ENCODE data around the gene TAS2R60. TPM values are rescaled to one million over a fixed set of nuclear protein-coding genes. Genes with fewer than 3 reads are reported as not detected.
"Not testable (repeated sequence)": the region's sequence is repeated elsewhere in the genome, so short reads cannot be mapped to it uniquely, and the experiment has no call there.

The TAS2R60 gene
- total RNA-seq, 4 donors from 2014 or later = not detected

- intact Hi-C loops (cut with DNase I; ENCODE audit: low total_unique reads) = no loop called here
- H3K4me3 ChIP-seq (ENCODE audit: low read depth, poor library complexity, severe bottlenecking) = no peak overlapping the region
- no peak for TF ChIP-seq POLR2A (IDR thresholded peaks at IDR 0.05)
- no peak for TF ChIP-seq CTCF (IDR thresholded peaks at IDR 0.05)
- DNase-seq (ENCODE audit: low spot score in 2 of 2) = no peak
These were observed 41.8 kb downstream of the TAS2R60 start for GRCh38 chr7:143485094-143485493.

GRCh38 chr7:143485500-143485899 lies 42.2 kb downstream of the TAS2R60 start:
- DNase-seq (ENCODE audit: low spot score in 2 of 2) = peak; percentile 43 to 89
- intact Hi-C loops (cut with DNase I; ENCODE audit: low total_unique reads) = no loop called here
- H3K4me3 ChIP-seq (ENCODE audit: low read depth, poor library complexity, severe bottlenecking) = no peak overlapping the region

GRCh38 chr7:143486266-143486665 lies 43.0 kb downstream of the TAS2R60 start:
- H3K4me3 ChIP-seq (ENCODE audit: low read depth, poor library complexity, severe bottlenecking); DNase-seq (ENCODE audit: low spot score in 2 of 2); intact Hi-C loops (cut with DNase I; ENCODE audit: low total_unique reads): not testable (repeated sequence)
- WGBS, 2 donors = 91 to 96% methylated on average over 3 of the region's 3 CpGs

More at GRCh38 chr7:143485500-143485899, 42.2 kb downstream of the TAS2R60 start:
- TF ChIP-seq POLR2A (IDR thresholded peaks at IDR 0.05) = no peak
- 70 to 71% methylated on average over 6 of the region's 6 CpGs for WGBS, 2 donors

- no peak for DNase-seq (ENCODE audit: low spot score in 2 of 2)
- no peak overlapping the region for H3K4me3 ChIP-seq (ENCODE audit: low read depth, poor library complexity, severe bottlenecking)
- WGBS, 2 donors = 63 to 70% methylated on average over 2 of the region's 2 CpGs
- intact Hi-C loops (cut with DNase I; ENCODE audit: low total_unique reads) = no loop called here
- TF ChIP-seq CTCF (IDR thresholded peaks at IDR 0.05) (no peak), POLR2A (IDR thresholded peaks at IDR 0.05) (no peak)
These were observed 43.8 kb downstream of the TAS2R60 start for GRCh38 chr7:143487061-143487460.

GRCh38 chr7:143487566-143487965 lies 44.3 kb downstream of the TAS2R60 start:
- TF ChIP-seq POLR2A (IDR thresholded peaks at IDR 0.05) (no peak), CTCF (IDR thresholded peaks at IDR 0.05) (no peak)
- 33 to 38% methylated on average over 5 of the region's 5 CpGs for WGBS, 2 donors
- DNase-seq (ENCODE audit: low spot score in 2 of 2) = peak; percentile 91 to 97
- H3K4me3 ChIP-seq (ENCODE audit: low read depth, poor library complexity, severe bottlenecking) = no peak overlapping the region
- intact Hi-C loops (cut with DNase I; ENCODE audit: low total_unique reads) = no loop called here

GRCh38 chr7:143490717-143491306 lies 47.6 kb downstream of the TAS2R60 start:
- intact Hi-C loops (cut with DNase I; ENCODE audit: low total_unique reads) = no loop called here
- 89 to 100% methylated on average over 1 of the region's 1 CpG for WGBS, 2 donors

More at GRCh38 chr7:143490717-143491306, 47.6 kb downstream of the TAS2R60 start:
- no peak for DNase-seq (ENCODE audit: low spot score in 2 of 2)
- TF ChIP-seq CTCF (IDR thresholded peaks at IDR 0.05) = no peak
- TF ChIP-seq POLR2A (IDR thresholded peaks at IDR 0.05) = no peak
- no peak overlapping the region for H3K4me3 ChIP-seq (ENCODE audit: low read depth, poor library complexity, severe bottlenecking)

Data from lower leg skin (tissue), 4 donors.